SW480 (cell line): ENCODE measurements around the gene HGFAC.
"Not testable (repeated sequence)": the region's sequence is repeated elsewhere in the genome, so short reads cannot be mapped to it uniquely, and the experiment has no call there.

Source experiments
- DNase-seq: peaks from one replicate; pipeline ENCODE4 v3.0.0-alpha.2; 2016; ENCODE audit warnings: low spot score

HGFAC gene

DNA sequence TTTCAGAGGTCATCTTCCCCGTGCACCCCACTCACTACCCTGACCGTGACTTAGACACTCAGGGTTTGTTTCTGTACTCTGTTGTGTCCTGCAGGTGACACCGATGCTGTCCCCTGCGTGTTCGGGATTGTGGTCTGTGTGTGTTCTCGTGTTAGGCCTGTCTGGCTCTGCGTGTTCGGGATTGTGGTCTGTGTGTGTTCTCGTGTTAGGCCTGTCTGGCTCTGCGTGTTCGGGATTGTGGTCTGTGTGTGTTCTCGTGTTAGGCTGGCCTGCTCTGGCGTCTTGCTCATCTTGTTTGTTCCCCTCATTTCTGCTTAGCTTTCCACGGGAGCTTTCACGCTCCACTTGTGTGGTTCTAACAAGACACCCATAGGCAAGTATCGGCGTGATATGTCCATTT lies 30.6 kb upstream of the HGFAC start:
- DNase-seq, result not testable (repeated sequence)

DNA sequence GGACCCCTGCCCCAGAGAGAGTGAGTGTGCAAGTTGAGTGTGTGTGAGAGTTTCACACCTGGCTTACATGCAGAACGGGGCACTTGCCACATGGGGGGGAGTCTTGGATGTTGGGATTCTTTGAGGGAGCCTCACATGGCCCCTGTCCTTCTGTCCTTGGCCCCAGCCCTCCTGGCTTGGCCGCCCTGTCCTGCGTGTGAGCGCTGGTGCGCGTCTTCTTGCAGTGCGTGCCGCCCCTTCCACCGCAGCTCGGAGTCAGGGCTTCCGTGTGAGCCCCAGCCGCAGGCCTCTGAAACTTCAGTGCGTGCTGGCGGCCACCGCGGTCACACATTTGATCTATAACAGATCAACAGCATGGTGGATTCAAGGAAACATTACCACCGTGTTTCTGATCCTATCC lies 30.1 kb upstream of the HGFAC start:
- no peak for DNase-seq

DNA sequence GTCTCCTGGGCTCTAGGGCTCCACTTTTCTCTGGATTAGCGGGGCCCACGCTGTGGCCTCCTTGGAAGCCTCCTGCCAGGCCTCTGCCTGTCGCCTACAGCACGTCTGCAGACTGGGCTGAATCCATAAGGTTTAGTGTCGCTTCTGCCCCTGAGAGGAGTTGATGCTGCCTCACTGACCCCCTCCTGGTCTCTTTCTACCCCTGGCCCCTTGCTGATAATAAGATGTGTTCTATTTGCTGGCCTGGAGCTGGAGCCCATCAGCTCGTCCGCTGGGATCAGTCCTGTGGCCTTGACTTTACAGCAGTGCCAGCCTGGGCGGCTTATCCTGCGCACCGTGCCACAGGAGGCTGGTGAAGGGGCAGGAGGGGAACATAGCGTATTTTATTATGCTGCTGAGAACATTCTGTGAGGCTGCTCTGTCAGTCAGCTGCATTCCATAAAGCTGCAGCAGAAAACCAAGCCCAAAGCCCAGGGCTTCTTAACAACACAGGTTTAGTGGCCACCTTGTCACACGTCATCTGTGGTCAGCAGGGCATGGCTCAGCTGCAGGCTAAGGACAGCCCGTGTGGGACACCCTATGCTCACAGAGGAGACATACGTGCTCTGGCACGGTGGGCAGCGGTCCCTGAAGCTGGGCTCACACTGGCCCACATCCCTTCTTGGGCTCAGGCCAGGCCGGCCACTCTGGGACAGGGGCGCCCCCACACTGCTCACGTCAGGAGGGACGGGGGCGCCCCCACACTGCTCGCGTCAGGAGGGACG lies 29.3 kb upstream of the HGFAC start:
- no peak for DNase-seq

DNA sequence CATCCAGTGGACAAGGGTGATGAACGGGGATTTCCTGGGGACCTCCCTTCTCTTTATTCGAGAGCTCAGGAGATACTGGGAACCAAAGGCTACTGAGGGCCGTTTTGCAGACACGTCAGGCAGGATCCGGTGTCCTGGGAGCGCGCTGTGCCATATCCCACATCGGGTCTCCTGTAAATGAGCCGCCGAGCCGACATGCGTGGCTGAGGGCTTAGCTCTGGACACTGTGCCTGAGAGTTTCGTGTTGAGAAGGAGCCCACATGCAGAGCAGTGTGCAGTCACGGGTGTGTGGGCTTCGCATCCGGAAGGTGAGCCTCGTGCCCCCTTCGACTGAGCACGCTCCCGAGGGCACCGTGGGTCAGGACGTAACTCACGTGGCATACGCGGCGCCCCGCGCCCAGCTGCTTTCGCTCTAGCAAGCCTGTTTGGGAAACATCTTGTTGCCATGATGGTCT lies 28.5 kb upstream of the HGFAC start:
- DNase-seq, result no peak

DNA sequence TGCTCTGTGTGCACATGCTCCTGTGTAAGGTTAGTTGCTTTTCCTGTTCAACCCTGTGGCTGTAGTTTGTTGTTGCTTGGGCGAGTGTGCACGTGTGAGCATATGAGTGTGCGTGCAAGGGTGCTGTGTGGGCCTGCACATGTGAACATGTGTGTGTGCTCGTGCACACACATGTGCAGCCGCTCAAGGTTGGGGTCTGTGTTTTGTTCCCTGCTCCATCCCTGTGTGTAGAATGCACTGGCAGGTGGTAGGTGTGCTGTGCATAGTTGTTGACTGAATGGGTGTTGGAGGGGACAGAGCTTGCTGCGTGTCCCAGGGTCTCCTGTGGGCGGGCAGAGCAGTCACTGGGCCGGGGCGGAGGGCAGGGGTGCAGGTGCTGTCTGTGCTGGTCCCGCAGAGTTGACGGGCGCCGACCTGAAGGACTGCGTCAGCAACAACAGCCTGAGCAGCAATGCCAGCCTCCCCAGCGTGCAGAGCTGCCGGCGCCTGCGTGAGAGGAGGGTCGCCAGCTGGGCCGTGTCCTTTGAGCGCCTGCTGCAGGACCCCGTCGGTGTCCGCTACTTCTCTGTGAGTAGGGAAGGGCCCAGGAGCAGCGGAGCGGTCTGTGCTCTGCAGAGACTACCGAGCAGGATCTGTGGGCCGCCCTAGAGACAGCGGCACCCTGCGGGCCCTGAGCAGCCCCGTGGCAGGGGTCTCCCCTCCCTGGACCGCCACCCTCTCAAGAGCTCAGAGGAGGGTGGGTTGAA lies 27.9 kb upstream of the HGFAC start:
- no peak for DNase-seq

GRCh38 chr4:3414421-3415279 lies 27.1 kb upstream of the HGFAC start:
- no peak for DNase-seq

DNA sequence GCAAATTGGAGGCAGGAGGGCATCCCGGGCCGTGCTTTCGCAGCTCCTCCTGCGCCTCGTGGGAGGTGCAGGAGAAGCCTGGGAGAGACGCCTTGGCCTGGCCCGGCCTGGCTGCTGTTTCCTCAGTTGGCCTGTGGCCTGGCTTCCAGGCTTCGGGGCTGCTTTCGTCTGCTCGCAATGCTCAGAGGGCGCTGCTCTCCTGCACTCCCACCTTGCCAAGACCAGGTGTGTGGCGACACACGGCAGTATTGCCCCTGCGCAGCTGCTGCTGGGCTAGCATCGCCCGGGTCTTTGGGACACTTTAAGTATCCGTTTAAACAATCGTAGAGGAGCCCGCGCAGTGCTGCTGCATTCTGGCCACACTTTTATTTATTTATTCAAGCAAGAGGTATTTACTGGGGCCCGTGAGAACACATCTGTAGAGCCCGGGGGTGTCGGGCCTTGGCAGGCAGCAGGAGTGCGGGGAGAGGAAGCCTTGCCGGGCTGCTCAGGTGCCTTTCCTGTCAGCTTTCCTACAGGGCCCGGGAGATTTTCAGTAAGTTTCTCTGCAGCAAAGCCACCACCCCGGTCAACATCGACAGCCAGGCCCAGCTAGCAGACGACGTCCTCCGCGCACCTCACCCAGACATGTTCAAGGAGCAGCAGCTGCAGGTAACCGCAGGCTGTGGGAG lies 26.2 kb upstream of the HGFAC start:
- DNase-seq, result peak; percentile 13

- DNase-seq, result peak; percentile 77
Measured at GRCh38 chr4:3416270-3416669, 25.5 kb upstream of the HGFAC start.

DNA sequence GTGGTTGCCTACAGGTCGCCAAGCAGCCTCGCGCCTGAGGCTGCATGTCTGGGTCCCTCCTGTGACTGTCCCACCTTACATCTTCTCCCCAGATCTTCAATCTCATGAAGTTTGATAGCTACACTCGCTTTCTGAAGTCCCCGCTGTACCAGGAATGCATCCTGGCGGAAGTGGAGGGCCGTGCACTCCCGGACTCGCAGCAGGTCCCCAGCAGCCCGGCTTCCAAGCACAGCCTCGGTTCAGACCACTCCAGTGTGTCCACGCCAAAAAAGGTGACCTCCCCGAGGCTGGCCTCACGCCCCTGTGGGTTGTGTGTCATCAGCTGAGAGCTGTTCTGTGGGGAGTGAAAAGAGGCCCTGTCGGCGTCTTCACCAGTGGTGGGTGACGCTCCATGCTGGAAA lies 24.9 kb upstream of the HGFAC start:
- DNase-seq, result no peak

DNA sequence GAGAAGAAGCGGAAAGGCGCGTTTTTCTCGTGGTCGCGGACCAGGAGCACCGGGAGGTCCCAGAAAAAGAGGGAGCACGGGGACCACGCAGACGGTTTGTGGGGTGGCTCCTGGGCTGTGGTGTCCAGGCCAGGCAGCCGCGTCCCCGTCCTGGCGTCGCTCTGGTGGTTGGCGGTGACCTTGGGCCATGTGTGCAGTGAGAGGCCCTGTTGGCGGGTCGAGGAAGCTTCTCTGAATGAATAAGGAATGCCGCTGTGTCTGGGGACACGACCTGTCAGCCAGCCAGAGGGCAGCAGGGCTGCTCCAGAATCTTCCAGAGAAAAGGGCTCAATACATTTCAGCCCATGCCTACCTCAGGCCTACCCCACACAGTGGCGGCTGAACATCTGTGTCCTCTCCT lies 24.3 kb upstream of the HGFAC start:
- DNase-seq, result no peak

GRCh38 chr4:3418029-3418762 lies 23.6 kb upstream of the HGFAC start:
- no peak for DNase-seq

- DNase-seq, result no peak
Measured at GRCh38 chr4:3419836-3420605, 21.7 kb upstream of the HGFAC start.

GRCh38 chr4:3420606-3420955 lies 21.2 kb upstream of the HGFAC start:
- DNase-seq, result no peak

DNA sequence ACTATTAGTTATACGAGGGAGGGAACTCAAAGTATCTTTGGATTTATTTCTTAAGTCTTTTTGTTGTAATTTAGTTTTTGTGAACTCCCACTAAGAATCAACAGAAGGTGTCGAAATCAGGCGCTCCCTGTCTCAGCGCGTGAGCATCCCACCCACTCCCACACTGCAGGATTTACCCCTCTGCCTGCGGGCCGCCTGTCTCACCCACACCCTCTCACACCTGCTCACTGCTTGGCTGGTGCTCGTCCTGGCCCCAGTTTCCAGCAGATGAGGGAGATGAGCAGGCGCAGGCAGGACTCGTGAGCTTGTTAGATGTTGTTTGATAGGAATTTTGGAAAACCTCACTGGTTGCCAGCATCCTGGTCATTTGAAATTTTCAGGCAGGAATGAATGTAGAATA lies 20.8 kb upstream of the HGFAC start:
- no peak for DNase-seq

GRCh38 chr4:3421470-3421869 lies 20.3 kb upstream of the HGFAC start:
- no peak for DNase-seq

DNA sequence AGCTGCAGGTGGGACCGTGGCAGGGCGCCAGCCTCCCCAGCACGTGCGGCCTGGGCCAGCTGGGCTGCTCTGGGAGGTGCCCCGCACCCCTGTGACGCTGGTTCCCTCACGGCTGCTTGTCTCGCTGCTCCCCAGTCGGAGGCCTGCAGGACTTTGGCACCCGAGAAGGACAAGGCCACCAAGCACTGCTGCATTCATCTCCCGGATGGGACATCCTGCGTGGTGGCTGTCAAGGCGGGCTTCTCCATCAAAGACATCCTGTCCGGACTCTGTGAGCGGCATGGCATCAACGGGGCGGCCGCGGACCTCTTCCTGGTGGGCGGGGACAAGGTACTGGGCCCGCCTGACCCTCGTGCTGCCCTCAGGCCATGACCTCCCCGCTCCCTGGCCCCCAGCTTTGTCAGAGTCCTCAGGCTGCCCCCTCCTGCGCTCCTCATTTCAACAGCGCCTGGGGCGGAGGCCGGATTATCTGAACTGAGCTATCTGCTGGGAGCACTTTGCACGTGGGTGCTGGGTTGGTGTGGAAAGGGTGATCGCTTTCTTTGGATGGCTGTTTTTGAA lies 19.4 kb upstream of the HGFAC start:
- DNase-seq, result no peak

DNA sequence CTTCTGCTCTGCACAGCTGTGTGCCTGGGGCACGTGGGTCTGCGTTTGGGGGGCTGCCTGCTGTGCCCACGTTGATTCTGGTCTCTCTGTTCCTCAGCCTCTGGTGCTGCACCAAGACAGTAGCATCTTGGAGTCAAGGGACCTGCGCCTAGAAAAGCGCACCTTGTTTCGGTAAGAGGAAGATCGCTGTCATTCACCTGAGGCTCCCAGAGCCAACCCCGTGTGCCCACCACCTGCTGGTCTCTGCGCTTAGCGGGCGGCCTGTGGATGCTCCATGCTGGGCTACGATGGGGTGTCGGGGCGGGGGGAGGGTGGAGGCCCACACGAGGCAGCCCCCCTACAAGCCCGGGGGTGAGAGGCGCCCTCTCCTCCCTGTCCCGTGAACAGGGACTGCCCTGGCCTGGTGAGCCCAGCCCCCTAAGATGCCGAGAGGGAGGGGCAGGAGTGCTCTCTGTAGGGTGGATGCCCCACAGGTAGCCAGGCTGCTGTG lies 18.9 kb upstream of the HGFAC start:
- no peak for DNase-seq

GRCh38 chr4:3423406-3423805 lies 18.4 kb upstream of the HGFAC start:
- DNase-seq, result no peak

- no peak for DNase-seq
Measured at GRCh38 chr4:3423952-3424351, 17.8 kb upstream of the HGFAC start.

DNA sequence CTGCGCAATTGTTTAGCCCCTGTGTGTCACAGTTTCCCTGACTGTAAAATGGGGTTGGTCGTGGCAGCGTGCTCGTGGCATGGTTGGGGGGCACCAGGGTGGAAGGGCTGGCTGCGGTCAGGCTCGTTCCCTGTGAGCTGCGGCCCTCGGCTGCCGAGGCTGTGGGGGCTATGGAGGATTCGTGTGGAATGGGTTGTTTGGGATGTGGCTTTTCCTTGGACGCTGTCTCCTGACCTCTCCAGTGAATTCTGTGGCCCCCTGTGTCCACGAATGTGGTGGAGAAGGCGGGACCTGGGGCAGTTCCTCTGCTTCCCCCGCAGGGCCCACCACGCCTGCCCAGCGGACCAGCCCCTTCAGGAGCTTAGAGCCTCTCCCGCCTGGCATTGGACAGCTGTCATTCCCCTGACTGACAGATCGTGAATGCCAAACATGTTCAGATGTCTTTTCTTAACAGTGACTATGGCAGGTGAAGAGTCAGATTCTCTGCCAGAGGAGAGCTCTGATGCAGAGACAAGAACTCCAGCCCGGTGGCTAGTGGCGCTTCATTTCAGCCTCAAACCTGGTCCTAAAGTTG lies 17.2 kb upstream of the HGFAC start:
- DNase-seq, result no peak
